ENCODE measurements around the gene GHR. TPM values are rescaled to one million over a fixed set of nuclear protein-coding genes. Genes with fewer than 3 reads are reported as not detected.

GHR gene
- polyA plus RNA-seq, 1 donor from 2014 or later, result 0.31 TPM

DNA sequence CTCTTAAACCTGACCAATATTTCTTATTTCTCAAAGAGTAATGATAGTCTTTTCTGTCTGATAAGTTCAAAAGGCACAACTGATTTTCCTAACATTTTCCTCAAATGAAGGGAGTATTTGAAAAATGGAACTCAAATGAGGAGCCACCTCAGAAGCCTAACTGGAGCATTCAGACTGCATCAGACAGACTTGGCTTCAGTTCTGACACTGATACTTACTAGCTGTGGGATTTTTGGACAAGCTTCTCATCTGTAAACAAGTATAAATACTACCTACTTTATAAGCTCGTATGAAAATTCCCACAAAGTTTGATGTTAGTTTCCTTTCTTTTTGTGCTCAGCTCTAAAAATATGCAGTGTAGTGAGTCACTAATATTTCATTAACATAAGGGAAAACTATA lies 225.7 kb downstream of the GHR start:
- TF ChIP-seq, protein P1, sequence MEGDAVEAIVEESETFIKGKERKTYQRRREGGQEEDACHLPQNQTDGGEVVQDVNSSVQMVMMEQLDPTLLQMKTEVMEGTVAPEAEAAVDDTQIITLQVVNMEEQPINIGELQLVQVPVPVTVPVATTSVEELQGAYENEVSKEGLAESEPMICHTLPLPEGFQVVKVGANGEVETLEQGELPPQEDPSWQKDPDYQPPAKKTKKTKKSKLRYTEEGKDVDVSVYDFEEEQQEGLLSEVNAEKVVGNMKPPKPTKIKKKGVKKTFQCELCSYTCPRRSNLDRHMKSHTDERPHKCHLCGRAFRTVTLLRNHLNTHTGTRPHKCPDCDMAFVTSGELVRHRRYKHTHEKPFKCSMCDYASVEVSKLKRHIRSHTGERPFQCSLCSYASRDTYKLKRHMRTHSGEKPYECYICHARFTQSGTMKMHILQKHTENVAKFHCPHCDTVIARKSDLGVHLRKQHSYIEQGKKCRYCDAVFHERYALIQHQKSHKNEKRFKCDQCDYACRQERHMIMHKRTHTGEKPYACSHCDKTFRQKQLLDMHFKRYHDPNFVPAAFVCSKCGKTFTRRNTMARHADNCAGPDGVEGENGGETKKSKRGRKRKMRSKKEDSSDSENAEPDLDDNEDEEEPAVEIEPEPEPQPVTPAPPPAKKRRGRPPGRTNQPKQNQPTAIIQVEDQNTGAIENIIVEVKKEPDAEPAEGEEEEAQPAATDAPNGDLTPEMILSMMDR (IDR thresholded peaks at IDR 0.05; ENCODE audit: poor library complexity, severe bottlenecking), result no peak
- TF ChIP-seq EP300 (conservative IDR thresholded peaks at IDR 0.05; ENCODE audit: poor library complexity, severe bottlenecking) (no peak), TAF1 (IDR thresholded peaks at IDR 0.05; ENCODE audit: low read depth) (no peak), RAD21 (conservative IDR thresholded peaks at IDR 0.05) (no peak), MXI1 (conservative IDR thresholded peaks at IDR 0.05; ENCODE audit: poor library complexity, severe bottlenecking) (no peak), POLR2AphosphoS5 (IDR thresholded peaks at IDR 0.05) (no peak), EZH2 (IDR thresholded peaks at IDR 0.05; ENCODE audit: borderline replicate concordance, insufficient read depth, low read length, poor library complexity, severe bottlenecking) (no peak), SMC3 (conservative IDR thresholded peaks at IDR 0.05; ENCODE audit: poor library complexity) (no peak)
- TF ChIP-seq, protein P2, sequence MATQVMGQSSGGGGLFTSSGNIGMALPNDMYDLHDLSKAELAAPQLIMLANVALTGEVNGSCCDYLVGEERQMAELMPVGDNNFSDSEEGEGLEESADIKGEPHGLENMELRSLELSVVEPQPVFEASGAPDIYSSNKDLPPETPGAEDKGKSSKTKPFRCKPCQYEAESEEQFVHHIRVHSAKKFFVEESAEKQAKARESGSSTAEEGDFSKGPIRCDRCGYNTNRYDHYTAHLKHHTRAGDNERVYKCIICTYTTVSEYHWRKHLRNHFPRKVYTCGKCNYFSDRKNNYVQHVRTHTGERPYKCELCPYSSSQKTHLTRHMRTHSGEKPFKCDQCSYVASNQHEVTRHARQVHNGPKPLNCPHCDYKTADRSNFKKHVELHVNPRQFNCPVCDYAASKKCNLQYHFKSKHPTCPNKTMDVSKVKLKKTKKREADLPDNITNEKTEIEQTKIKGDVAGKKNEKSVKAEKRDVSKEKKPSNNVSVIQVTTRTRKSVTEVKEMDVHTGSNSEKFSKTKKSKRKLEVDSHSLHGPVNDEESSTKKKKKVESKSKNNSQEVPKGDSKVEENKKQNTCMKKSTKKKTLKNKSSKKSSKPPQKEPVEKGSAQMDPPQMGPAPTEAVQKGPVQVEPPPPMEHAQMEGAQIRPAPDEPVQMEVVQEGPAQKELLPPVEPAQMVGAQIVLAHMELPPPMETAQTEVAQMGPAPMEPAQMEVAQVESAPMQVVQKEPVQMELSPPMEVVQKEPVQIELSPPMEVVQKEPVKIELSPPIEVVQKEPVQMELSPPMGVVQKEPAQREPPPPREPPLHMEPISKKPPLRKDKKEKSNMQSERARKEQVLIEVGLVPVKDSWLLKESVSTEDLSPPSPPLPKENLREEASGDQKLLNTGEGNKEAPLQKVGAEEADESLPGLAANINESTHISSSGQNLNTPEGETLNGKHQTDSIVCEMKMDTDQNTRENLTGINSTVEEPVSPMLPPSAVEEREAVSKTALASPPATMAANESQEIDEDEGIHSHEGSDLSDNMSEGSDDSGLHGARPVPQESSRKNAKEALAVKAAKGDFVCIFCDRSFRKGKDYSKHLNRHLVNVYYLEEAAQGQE (IDR thresholded peaks at IDR 0.05; ENCODE audit: borderline replicate concordance), result no peak
- no peaks in the 10 kb centered on the region for H3K79me2 ChIP-seq (replicated peaks; ENCODE audit: insufficient read depth, low read length)
- no peaks in the 10 kb centered on the region for H3K9me2 ChIP-seq (ENCODE audit: insufficient read depth, low read length)
- H3K4me3 ChIP-seq (ENCODE audit: low read length), result no peak overlapping the region
- H3K27me3 ChIP-seq (ENCODE audit: insufficient read depth, low read depth, low read length), result no peaks in the 10 kb centered on the region
- H3K9ac ChIP-seq (ENCODE audit: low read length), result no peak overlapping the region
- H3F3A ChIP-seq (ENCODE audit: insufficient read depth, low read length, poor library complexity, severe bottlenecking), result no peaks in the 10 kb centered on the region
- no peak overlapping the region for H2AFZ ChIP-seq (ENCODE audit: low read depth, low read length)
- H3K4me2 ChIP-seq (ENCODE audit: low read length), result no peak overlapping the region
- H3K36me3 ChIP-seq (ENCODE audit: insufficient read depth, low read length), result no peaks in the 10 kb centered on the region
- H3K9me3 ChIP-seq (ENCODE audit: low read length), result no peaks in the 10 kb centered on the region
- H3K27ac ChIP-seq (ENCODE audit: low read length), result no peak overlapping the region
- H4K20me1 ChIP-seq (ENCODE audit: insufficient read depth), result no peaks in the 10 kb centered on the region

DNA sequence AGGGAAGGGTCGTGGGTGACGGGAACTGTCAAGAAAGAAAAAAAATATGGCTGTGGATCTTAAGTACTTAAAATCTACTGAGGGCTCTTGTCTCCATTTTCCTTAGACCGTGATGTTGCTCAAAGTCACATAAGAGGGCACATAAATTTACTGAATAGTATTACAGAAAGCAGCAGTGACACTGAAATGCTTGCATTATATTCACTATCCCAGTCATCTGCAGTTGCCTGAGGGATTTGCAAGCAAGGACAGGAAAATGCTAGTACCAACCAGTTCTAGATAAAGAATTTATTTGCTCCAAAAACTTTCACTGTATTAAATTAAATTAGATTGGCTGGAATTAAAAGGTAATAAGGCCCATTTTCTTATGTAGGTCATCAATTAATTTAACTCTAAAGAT lies 226.8 kb downstream of the GHR start:
- Histone ChIP-seq H3K36me3 (ENCODE audit: insufficient read depth, low read length) (no peaks in the 10 kb centered on the region), H3K4me3 (ENCODE audit: low read length) (no peak overlapping the region), H3K9me2 (ENCODE audit: insufficient read depth, low read length) (no peaks in the 10 kb centered on the region), H3K27me3 (ENCODE audit: insufficient read depth, low read depth, low read length) (no peaks in the 10 kb centered on the region), H3F3A (ENCODE audit: insufficient read depth, low read length, poor library complexity, severe bottlenecking) (no peaks in the 10 kb centered on the region), H3K4me2 (ENCODE audit: low read length) (no peak overlapping the region), H3K27ac (ENCODE audit: low read length) (no peak overlapping the region), H3K9ac (ENCODE audit: low read length) (no peak overlapping the region), H3K9me3 (ENCODE audit: low read length) (no peaks in the 10 kb centered on the region), H4K20me1 (ENCODE audit: insufficient read depth) (no peaks in the 10 kb centered on the region), H2AFZ (ENCODE audit: low read depth, low read length) (no peak overlapping the region), H3K79me2 (replicated peaks; ENCODE audit: insufficient read depth, low read length) (no peaks in the 10 kb centered on the region)
- TF ChIP-seq POLR2AphosphoS5 (IDR thresholded peaks at IDR 0.05), result no peak
- no peak for TF ChIP-seq EP300 (conservative IDR thresholded peaks at IDR 0.05; ENCODE audit: poor library complexity, severe bottlenecking)
- no peak for TF ChIP-seq MXI1 (conservative IDR thresholded peaks at IDR 0.05; ENCODE audit: poor library complexity, severe bottlenecking)
- no peak for TF ChIP-seq RAD21 (conservative IDR thresholded peaks at IDR 0.05)
- TF ChIP-seq, protein P2 (IDR thresholded peaks at IDR 0.05; ENCODE audit: borderline replicate concordance), result no peak

Data from neural cell (in vitro differentiated cells).